HepG2 (cell line): ENCODE data around the gene IKZF3. TPM values are rescaled to one million over a fixed set of nuclear protein-coding genes. Genes with fewer than 3 reads are reported as not detected.
A peak's percentile ranks its signal among the peaks of the same experiment; 100 is the strongest.

Experiments used
- CHD2 ChIP-seq: IDR thresholded peaks from 2 replicates; pipeline ENCODE4 v1.6.1; 2011; ENCODE audit warnings: low read depth, low read length, improper control_type of control experiment
- HES4 ChIP-seq: sonication (generic); formaldehyde crosslinking; IDR thresholded peaks from 2 replicates; pipeline ENCODE4 v1.9.0; 2021; ENCODE audit warnings: mild to moderate bottlenecking, missing genetic modification reagents, borderline replicate concordance
- HNF4A ChIP-seq: sonication (generic); formaldehyde crosslinking; IDR thresholded peaks from 2 replicates; pipeline ENCODE4 v1.4.0; 2020; ENCODE audit warnings: missing genetic modification reagents
- MTA3 ChIP-seq: sonication (generic); formaldehyde crosslinking; IDR thresholded peaks from 2 replicates; pipeline ENCODE4 v1.4.0; 2020; ENCODE audit warnings: missing genetic modification reagents
- ONECUT2 ChIP-seq: sonication (generic); formaldehyde crosslinking; IDR thresholded peaks from 2 replicates; pipeline ENCODE4 v1.4.0; 2020; ENCODE audit warnings: missing genetic modification reagents
- RARA ChIP-seq: IDR thresholded peaks from 2 replicates; pipeline ENCODE4 v1.6.1; 2016; ENCODE audit warnings: missing genetic modification reagents, missing compliant biosample characterization
- SCMH1 ChIP-seq: sonication (generic); formaldehyde crosslinking; IDR thresholded peaks from 2 replicates; pipeline ENCODE4 v1.9.0; 2021; ENCODE audit warnings: missing genetic modification reagents, mild to moderate bottlenecking, borderline replicate concordance
- TARDBP ChIP-seq: sonication (generic); formaldehyde crosslinking; IDR thresholded peaks from 2 replicates; pipeline ENCODE4 v1.8.0; 2022; ENCODE audit warnings: mild to moderate bottlenecking, missing genetic modification reagents
- ZNF10 ChIP-seq: sonication (generic); formaldehyde crosslinking; IDR thresholded peaks from 2 replicates; pipeline ENCODE4 v1.4.0; 2020; ENCODE audit warnings: mild to moderate bottlenecking, low read depth, missing genetic modification reagents, borderline replicate concordance
- ZNF180 ChIP-seq: sonication (generic); formaldehyde crosslinking; IDR thresholded peaks from 2 replicates; pipeline ENCODE4 v1.4.0; 2020; ENCODE audit warnings: low read depth, missing genetic modification reagents, borderline replicate concordance
- ZNF674 ChIP-seq: sonication (generic); formaldehyde crosslinking; IDR thresholded peaks from 2 replicates; pipeline ENCODE4 v1.5.0; 2020; ENCODE audit warnings: low read depth, mild to moderate bottlenecking, missing genetic modification reagents
- ZNF777 ChIP-seq: sonication (generic); formaldehyde crosslinking; IDR thresholded peaks from 2 replicates; pipeline ENCODE4 v1.4.0; 2020; ENCODE audit warnings: missing genetic modification reagents
- polyA plus RNA-seq, 8 experiments: library from polyadenylated mRNA; depleted of rRNA in 3 of 8; stranded (reverse) in 7 of 8; unstranded in 1 of 8; fragments of >200 nt; fragmentation: Illumina TruSeq in 4 of 8; extraction: Trizol in 4 of 8; gene quantifications; 2 replicates each; pipeline versions ENCODE4 v1.2.1 to v1.2.3, GENCODE V29; 2011 to 2016; ENCODE audit warnings: low read depth in 4 of 8, missing spikeins in 1 of 8, mixed read lengths in 1 of 8; ENCODE audit not compliant: insufficient read depth in 1 of 8
- total RNA-seq, 5 experiments: library from RNA; depleted of rRNA; stranded (reverse); fragments of >200 nt; fragmentation: Illumina TruSeq; extraction: Trizol; gene quantifications; 2 replicates each; pipeline ENCODE4 v1.2.3, GENCODE V29; 2016; ENCODE audit warnings: low read depth in 1 of 5
- TF ChIP-seq, protein P1 (sequence below): sonication (generic); formaldehyde crosslinking; IDR thresholded peaks from 2 replicates; pipeline ENCODE4 v1.4.0; 2020; ENCODE audit warnings: mild to moderate bottlenecking, missing genetic modification reagents
- TF ChIP-seq, protein P2 (sequence below): sonication (generic); formaldehyde crosslinking; IDR thresholded peaks from 2 replicates; pipeline ENCODE4 v1.8.0; 2022; ENCODE audit warnings: missing genetic modification reagents, mild to moderate bottlenecking, borderline replicate concordance
- TF ChIP-seq, protein P3 (sequence below): sonication (generic); formaldehyde crosslinking; IDR thresholded peaks from 2 replicates; pipeline ENCODE4 v1.5.1; 2020; ENCODE audit warnings: missing genetic modification reagents, mild to moderate bottlenecking, borderline replicate concordance
- TF ChIP-seq, protein P4 (sequence below): IDR thresholded peaks from 2 replicates; pipeline ENCODE4 v1.6.1; 2016; ENCODE audit warnings: control low read depth
- TF ChIP-seq, protein P5 (sequence below): sonication (generic); formaldehyde crosslinking; IDR thresholded peaks from 2 replicates; pipeline ENCODE4 v1.8.0; 2022; ENCODE audit warnings: mild to moderate bottlenecking, missing genetic modification reagents
- TF ChIP-seq, protein P6 (sequence below): sonication (generic); formaldehyde crosslinking; IDR thresholded peaks from 2 replicates; pipeline ENCODE4 v1.5.0; 2020; ENCODE audit warnings: mild to moderate bottlenecking, missing genetic modification reagents, borderline replicate concordance

The IKZF3 gene
- total and polyA plus RNA-seq, 2 of the 13 experiments (the other 11 are each of a cell fraction or from before 2014, with no cell fraction given): not detected

DNA sequence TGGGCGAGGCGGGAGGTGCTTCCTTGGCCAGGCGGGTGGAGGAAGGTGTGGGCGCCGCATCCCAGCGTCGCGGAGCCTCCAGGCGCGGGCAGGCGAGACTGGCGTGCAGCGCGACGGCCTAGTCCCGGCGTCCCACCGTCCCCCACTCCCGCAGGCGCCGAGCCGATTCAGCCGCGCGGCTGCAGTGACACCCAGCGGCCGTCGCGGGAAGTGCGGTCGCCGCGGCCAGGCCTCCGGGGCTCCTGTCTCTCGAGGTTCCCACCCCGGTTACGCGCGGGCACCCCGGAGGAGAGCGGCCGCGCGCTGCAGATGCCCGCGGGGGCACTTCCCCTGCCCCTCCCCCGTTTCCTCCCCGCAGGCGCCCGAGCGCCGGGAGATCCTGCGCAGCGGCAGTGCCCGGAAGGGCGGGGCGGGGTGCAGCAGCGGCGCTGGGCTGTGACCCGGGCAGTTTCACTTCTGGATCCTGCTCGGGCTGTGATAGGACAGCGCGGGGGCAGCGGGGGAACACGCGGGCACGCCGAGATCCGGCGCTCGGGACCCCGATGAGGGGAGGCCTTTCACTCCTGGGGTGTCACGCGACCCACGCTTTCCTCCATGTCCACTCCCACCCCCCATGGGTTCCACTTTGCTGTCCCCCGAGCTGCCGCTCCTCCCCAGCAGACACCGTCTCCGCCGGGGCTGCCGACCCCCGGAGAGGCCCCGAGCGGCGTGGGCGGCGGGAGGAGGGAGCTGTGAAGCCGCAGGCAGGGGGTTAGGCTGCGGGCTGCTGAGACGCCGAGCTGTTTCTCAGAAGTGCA, 109.8 kb downstream of the IKZF3 start (continued):
- TF ChIP-seq HES4 (CRISPR knock-in tag) (peak; percentile 94), MTA3 (CRISPR knock-in tag) (no peak), SCMH1 (CRISPR knock-in tag) (no peak), ZNF180 (CRISPR knock-in tag) (peak; percentile 92; the same call in 1 of the 2 replicates), ZNF674 (CRISPR knock-in tag) (0 out of 2 replicates have a peak, but pooled peaks have one; percentile 83), RARA (CRISPR knock-in tag) (peak; percentile 75), ZNF777 (CRISPR knock-in tag) (peak; percentile 98; the same call in 1 of the 2 replicates), TARDBP (CRISPR knock-in tag) (peak; percentile 66; the same call in 1 of the 2 replicates), ZNF10 (CRISPR knock-in tag) (no peak), ONECUT2 (no peak), HNF4A (CRISPR knock-in tag) (peak; percentile 18; the same call in 1 of the 2 replicates), CHD2 (no peak)
- TF ChIP-seq, protein P1, sequence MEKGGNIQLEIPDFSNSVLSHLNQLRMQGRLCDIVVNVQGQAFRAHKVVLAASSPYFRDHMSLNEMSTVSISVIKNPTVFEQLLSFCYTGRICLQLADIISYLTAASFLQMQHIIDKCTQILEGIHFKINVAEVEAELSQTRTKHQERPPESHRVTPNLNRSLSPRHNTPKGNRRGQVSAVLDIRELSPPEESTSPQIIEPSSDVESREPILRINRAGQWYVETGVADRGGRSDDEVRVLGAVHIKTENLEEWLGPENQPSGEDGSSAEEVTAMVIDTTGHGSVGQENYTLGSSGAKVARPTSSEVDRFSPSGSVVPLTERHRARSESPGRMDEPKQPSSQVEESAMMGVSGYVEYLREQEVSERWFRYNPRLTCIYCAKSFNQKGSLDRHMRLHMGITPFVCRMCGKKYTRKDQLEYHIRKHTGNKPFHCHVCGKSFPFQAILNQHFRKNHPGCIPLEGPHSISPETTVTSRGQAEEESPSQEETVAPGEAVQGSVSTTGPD (CRISPR knock-in tag): no peak
- TF ChIP-seq, protein P2, sequence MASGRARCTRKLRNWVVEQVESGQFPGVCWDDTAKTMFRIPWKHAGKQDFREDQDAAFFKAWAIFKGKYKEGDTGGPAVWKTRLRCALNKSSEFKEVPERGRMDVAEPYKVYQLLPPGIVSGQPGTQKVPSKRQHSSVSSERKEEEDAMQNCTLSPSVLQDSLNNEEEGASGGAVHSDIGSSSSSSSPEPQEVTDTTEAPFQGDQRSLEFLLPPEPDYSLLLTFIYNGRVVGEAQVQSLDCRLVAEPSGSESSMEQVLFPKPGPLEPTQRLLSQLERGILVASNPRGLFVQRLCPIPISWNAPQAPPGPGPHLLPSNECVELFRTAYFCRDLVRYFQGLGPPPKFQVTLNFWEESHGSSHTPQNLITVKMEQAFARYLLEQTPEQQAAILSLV (CRISPR knock-in tag): peak; percentile 97; the same call in 1 of the 2 replicates
- TF ChIP-seq, protein P3, sequence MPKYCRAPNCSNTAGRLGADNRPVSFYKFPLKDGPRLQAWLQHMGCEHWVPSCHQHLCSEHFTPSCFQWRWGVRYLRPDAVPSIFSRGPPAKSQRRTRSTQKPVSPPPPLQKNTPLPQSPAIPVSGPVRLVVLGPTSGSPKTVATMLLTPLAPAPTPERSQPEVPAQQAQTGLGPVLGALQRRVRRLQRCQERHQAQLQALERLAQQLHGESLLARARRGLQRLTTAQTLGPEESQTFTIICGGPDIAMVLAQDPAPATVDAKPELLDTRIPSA: peak; percentile 89
- TF ChIP-seq, protein P4, sequence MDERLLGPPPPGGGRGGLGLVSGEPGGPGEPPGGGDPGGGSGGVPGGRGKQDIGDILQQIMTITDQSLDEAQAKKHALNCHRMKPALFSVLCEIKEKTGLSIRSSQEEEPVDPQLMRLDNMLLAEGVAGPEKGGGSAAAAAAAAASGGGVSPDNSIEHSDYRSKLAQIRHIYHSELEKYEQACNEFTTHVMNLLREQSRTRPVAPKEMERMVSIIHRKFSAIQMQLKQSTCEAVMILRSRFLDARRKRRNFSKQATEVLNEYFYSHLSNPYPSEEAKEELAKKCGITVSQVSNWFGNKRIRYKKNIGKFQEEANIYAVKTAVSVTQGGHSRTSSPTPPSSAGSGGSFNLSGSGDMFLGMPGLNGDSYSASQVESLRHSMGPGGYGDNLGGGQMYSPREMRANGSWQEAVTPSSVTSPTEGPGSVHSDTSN (CRISPR knock-in tag): no peak
- TF ChIP-seq, protein P5, sequence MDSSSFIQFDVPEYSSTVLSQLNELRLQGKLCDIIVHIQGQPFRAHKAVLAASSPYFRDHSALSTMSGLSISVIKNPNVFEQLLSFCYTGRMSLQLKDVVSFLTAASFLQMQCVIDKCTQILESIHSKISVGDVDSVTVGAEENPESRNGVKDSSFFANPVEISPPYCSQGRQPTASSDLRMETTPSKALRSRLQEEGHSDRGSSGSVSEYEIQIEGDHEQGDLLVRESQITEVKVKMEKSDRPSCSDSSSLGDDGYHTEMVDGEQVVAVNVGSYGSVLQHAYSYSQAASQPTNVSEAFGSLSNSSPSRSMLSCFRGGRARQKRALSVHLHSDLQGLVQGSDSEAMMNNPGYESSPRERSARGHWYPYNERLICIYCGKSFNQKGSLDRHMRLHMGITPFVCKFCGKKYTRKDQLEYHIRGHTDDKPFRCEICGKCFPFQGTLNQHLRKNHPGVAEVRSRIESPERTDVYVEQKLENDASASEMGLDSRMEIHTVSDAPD (CRISPR knock-in tag): no peak
- TF ChIP-seq, protein P6, sequence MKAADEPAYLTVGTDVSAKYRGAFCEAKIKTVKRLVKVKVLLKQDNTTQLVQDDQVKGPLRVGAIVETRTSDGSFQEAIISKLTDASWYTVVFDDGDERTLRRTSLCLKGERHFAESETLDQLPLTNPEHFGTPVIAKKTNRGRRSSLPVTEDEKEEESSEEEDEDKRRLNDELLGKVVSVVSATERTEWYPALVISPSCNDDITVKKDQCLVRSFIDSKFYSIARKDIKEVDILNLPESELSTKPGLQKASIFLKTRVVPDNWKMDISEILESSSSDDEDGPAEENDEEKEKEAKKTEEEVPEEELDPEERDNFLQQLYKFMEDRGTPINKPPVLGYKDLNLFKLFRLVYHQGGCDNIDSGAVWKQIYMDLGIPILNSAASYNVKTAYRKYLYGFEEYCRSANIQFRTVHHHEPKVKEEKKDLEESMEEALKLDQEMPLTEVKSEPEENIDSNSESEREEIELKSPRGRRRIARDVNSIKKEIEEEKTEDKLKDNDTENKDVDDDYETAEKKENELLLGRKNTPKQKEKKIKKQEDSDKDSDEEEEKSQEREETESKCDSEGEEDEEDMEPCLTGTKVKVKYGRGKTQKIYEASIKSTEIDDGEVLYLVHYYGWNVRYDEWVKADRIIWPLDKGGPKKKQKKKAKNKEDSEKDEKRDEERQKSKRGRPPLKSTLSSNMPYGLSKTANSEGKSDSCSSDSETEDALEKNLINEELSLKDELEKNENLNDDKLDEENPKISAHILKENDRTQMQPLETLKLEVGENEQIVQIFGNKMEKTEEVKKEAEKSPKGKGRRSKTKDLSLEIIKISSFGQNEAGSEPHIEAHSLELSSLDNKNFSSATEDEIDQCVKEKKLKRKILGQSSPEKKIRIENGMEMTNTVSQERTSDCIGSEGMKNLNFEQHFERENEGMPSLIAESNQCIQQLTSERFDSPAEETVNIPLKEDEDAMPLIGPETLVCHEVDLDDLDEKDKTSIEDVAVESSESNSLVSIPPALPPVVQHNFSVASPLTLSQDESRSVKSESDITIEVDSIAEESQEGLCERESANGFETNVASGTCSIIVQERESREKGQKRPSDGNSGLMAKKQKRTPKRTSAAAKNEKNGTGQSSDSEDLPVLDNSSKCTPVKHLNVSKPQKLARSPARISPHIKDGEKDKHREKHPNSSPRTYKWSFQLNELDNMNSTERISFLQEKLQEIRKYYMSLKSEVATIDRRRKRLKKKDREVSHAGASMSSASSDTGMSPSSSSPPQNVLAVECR (CRISPR knock-in tag): peak; percentile 90
